Psoas muscle (tissue), 8 donors: ENCODE measurements around the gene RPL4. TPM values are rescaled to one million over a fixed set of nuclear protein-coding genes. Genes with fewer than 3 reads are reported as not detected.

Experiments used
- ATAC-seq, 4 donors: fragments of 200-7000 bp; cut with Tn5 transposase; one replicate each; pipeline ENCODE4 v1.9.1; 2020; ENCODE audit warnings: moderate library complexity in 3 of 4, mild to moderate bottlenecking in 2 of 4
- DNase-seq, 2 donors: peaks; one replicate each; pipeline ENCODE4 v3.0.0-alpha.2; 2020
- H3K27ac ChIP-seq: fragments of 200-600 bp; one replicate; pipeline ENCODE4 v1.8.0; 2022
- H3K27me3 ChIP-seq, 3 donors: fragments of 200-600 bp in 1 of 3; one replicate each; pipeline versions ENCODE4 v1.6.1 to v1.8.0; 2013 to 2022; ENCODE audit warnings: low read length in 2 of 3, mild to moderate bottlenecking in 2 of 3, moderate library complexity in 1 of 3; ENCODE audit not compliant: insufficient read depth in 3 of 3
- H3K36me3 ChIP-seq, 2 donors: fragments of 200-600 bp in 1 of 2; one replicate each; pipeline versions ENCODE4 v1.6.1 to v1.8.0; 2013 to 2022; ENCODE audit warnings: low read depth in 1 of 2, mild to moderate bottlenecking in 1 of 2, moderate library complexity in 1 of 2; ENCODE audit not compliant: insufficient read depth in 1 of 2
- H3K4me1 ChIP-seq: fragments of 200-600 bp; one replicate; pipeline ENCODE4 v1.8.0; 2022
- H3K4me3 ChIP-seq: fragments of 200-600 bp; one replicate; pipeline ENCODE4 v1.8.0; 2022; ENCODE audit warnings: mild to moderate bottlenecking
- H3K9me3 ChIP-seq: fragments of 200-600 bp; one replicate; pipeline ENCODE4 v1.8.0; 2022
- CTCF ChIP-seq: fragments of 200-600 bp; IDR thresholded peaks from one replicate; pipeline ENCODE4 v1.8.0; 2022; ENCODE audit warnings: antibody characterized with exemption
- WGBS, 3 donors: extraction: QIAGEN DNeasy Blood & Tissue Kit; methylation state at CpG; one replicate each; pipeline versions ENCODE4 v1.1.6 to v1.1.7; 2013; 5-methylcytosine and 5-hydroxymethylcytosine counted together
- intact Hi-C, 2 donors: fragments of 100-400 bp; cut with DNase I; formaldehyde crosslinking; loops; one replicate each; pipeline versions ENCODE4 v1.11.0 to v1.14.2; 2022
- polyA plus RNA-seq, 3 donors: library from polyadenylated mRNA; stranded (reverse); fragments of 200-250 nt; gene quantifications; one replicate each; pipeline ENCODE4 v1.2.3, GENCODE V29; 2013
- total RNA-seq, 4 donors: library from RNA; stranded (reverse); fragmentation: NEBNext Ultra II Directional in 2 of 4; extraction: Animal tissue kit (Norgen Biotek cat#: 25700) in 2 of 4; gene quantifications; one replicate each; pipeline versions ENCODE4 v1.2.1 to v1.2.4, GENCODE V29; 2021 to 2023
- donor health status: healthy with polysubstance abuse.
- donor health status: DM: no; HTN: no; CAD: no; lungs with moderate emphysema.
- donor health status: Bipolar disorder and iron deficiency.
- donor health status: healthy.
- donor health status: DM: yes; HTN: yes; CAD: no.
- donor health status: DM: no; HTN: no; CAD: no.
- donor health status: DM: no; HTN: no; CAD: no.
- donor health status: DM: yes; HTN: yes; CAD: no.

The RPL4 gene
- total and polyA plus RNA-seq, 7 donors: 1,435 to 3,153 (median 2,180) TPM

- H3K9me3 ChIP-seq: no peaks in the 10 kb centered on the region
- peaks cover 9 to 93% of the 10 kb centered on the region in 2 donors for H3K36me3 ChIP-seq
- ATAC-seq (peak in 1 of 4 donors; percentile 36), DNase-seq (no peak)
- H3K27me3 ChIP-seq: no peaks in the 10 kb centered on the region
- WGBS, 3 donors: 94 to 95% (median 94%) methylated on average over 3 of the region's 3 CpGs
- H3K4me3 ChIP-seq: no peak overlapping the region
- no peak for TF ChIP-seq CTCF
- intact Hi-C loops: loop anchor here in 1 of 2 donors (10.0 kb wide), 1 partner anchor 137 kb away; the partner anchor contains the start of gene TIPIN
- peaks cover 27% of the 10 kb centered on the region for H3K4me1 ChIP-seq
- no peak overlapping the region for H3K27ac ChIP-seq
Measured at GRCh38 chr15:66491846-66492245, 12.8 kb downstream of the RPL4 start.

GRCh38 chr15:66489179-66489791, 15.4 kb downstream of the RPL4 start:
- peak; percentile 80 to 91 (median 88) for ATAC-seq
- H3K36me3 ChIP-seq: peaks cover 7 to 93% of the 10 kb centered on the region in 2 donors

GRCh38 chr15:66488525-66488924, 16.1 kb downstream of the RPL4 start:
- intact Hi-C loops: loop anchor here in 1 of 2 donors (10.0 kb wide), 1 partner anchor 1474 kb away; no protein-coding TSS in a partner anchor

More at GRCh38 chr15:66489179-66489791, 15.4 kb downstream of the RPL4 start:
- Histone ChIP-seq H3K27me3 (no peaks in the 10 kb centered on the region), H3K9me3 (no peaks in the 10 kb centered on the region), H3K27ac (no peak overlapping the region), H3K4me1 (peaks cover 12% of the 10 kb centered on the region), H3K4me3 (no peak overlapping the region)
- WGBS, 3 donors: 39 to 50% (median 40%) methylated on average over 6 of the region's 6 CpGs
- intact Hi-C loops: loop anchor here in 1 of 2 donors (10.0 kb wide), 1 partner anchor 1474 kb away; no protein-coding TSS in a partner anchor
- TF ChIP-seq CTCF: no peak
- DNase-seq: no peak

GRCh38 chr15:66486887-66487286, 17.8 kb downstream of the RPL4 start:
- DNase-seq: no peak
- intact Hi-C loops: loop anchor here in 1 of 2 donors (10.0 kb wide), 1 partner anchor 1472 kb away; no protein-coding TSS in a partner anchor
- no peaks in the 10 kb centered on the region for H3K27me3 ChIP-seq
- H3K36me3 ChIP-seq: peaks cover 7 to 76% of the 10 kb centered on the region in 2 donors
- no peak overlapping the region for H3K27ac ChIP-seq
- ATAC-seq: no peak
- no peaks in the 10 kb centered on the region for H3K9me3 ChIP-seq
- TF ChIP-seq CTCF: no peak
- no peak overlapping the region for H3K4me3 ChIP-seq
- peaks cover 17% of the 10 kb centered on the region for H3K4me1 ChIP-seq
- 92 to 93% (median 92%) methylated on average over 3 of the region's 3 CpGs for WGBS, 3 donors

More at GRCh38 chr15:66488525-66488924, 16.1 kb downstream of the RPL4 start:
- no peak for ATAC-seq
- no peak for TF ChIP-seq CTCF
- Histone ChIP-seq H3K4me1 (peaks cover 12% of the 10 kb centered on the region), H3K27ac (no peak overlapping the region), H3K27me3 (no peaks in the 10 kb centered on the region), H3K9me3 (no peaks in the 10 kb centered on the region), H3K4me3 (no peak overlapping the region), H3K36me3 (peaks cover 7 to 85% of the 10 kb centered on the region in 2 donors)
- 84 to 89% (median 89%) methylated on average over 5 of the region's 5 CpGs for WGBS, 3 donors
- no peak for DNase-seq
